Measurements from ENCODE around the gene SELENOK. TPM values are rescaled to one million over a fixed set of nuclear protein-coding genes. Genes with fewer than 3 reads are reported as not detected.

The SELENOK gene
- total RNA-seq, 1 donor from 2014 or later: 73.0 TPM

Other genes with a start within 250 kb of the SELENOK start
- gene CHDH, start 45.4 kb downstream of the SELENOK start, total RNA-seq: 10.7 and 12.0 TPM in 2 replicates
- 33.3 and 36.1 TPM in 2 replicates for gene IL17RB, start 45.3 kb downstream of the SELENOK start, total RNA-seq
- gene ACTR8, start 9.7 kb downstream of the SELENOK start, total RNA-seq: 52.4 and 59.0 TPM in 2 replicates
- not detected in 2 replicates for gene CACNA2D3, start 230.7 kb upstream of the SELENOK start, total RNA-seq

All from activated T-helper 2 cell treated with anti-CD3 and anti-CD28 coated beads, Interferon-gamma antibody, Interleukin-2, Interleukin-4, amounts not matched to agents 10 μg/mL and 5 μg/mL and 100 μg/mL, durations not matched to agents 14 hours and 24 hours and 36 hours (primary cell).